CD4-positive, alpha-beta T cell treated with Interferon gamma for 1 hour (primary cell): ENCODE results near the gene NXNL1.
"Not testable (repeated sequence)": the region's sequence is repeated elsewhere in the genome, so short reads cannot be mapped to it uniquely, and the experiment has no call there.

Experiments
- DNase-seq: peaks from one replicate; pipeline ENCODE4 v3.0.0-alpha.2; 2020

The NXNL1 gene, protein sequence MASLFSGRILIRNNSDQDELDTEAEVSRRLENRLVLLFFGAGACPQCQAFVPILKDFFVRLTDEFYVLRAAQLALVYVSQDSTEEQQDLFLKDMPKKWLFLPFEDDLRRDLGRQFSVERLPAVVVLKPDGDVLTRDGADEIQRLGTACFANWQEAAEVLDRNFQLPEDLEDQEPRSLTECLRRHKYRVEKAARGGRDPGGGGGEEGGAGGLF

DNA sequence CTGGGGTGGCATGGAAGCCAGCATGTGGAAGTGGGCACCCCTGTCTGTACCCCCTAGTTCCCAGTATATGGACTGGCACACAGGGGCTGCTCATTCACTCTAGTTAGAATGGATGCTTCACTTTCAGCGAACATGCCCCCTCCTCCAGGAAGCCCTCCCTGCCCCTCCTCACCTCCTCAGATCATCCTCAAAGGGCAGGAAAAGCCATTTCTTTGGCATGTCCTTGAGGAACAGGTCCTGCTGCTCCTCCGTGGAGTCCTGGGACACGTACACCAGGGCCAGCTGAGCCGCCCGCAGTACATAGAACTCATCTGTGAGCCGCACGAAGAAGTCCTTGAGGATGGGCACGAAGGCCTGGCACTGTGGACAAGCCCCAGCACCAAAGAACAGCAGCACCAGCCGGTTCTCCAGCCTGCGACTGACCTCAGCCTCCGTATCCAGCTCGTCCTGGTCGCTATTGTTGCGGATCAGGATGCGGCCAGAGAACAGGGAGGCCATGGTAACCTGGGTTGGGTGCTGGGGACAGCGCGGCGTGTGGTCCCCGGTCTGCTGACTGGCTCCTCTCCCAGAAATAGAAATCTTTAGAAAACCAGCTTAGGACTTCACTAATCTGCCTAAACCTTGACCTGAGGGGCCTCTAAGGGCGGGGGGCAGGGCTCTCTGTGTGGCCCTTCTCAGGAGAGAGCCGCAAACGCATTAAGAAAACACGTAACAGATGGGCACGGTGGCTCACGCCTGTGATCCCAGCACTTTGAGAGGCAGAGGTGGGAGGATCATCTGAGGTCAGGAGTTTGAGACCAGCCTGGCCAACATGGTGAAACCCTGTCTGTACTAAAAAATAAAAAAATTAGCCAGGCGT, at the start of gene NXNL1:
NXNL1 (minus strand) TSS at position 555 of the 859 bp plus-strand sequence; CDS start at position 498, 57 bp downstream.
- DNase-seq: no peak

DNA sequence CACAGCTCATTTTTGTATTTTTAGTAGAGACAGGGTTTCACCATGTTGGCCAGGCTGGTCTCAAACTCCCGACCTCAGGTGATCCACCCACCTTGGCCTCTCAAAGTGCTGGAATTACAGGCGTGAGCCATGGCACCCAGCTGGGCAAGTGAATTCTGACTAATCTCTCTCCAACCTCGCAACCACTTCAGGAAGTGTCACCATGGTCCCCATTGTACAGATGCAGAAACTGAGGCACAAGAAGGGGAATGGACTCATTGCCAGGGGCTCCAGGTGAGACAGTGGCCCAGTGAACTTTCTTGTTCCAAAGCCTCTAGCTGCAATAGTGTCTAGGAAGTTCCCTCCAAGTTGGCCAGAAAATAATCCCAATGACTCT, 47.8 kb upstream of the NXNL1 start:
- DNase-seq: not testable (repeated sequence)

DNA sequence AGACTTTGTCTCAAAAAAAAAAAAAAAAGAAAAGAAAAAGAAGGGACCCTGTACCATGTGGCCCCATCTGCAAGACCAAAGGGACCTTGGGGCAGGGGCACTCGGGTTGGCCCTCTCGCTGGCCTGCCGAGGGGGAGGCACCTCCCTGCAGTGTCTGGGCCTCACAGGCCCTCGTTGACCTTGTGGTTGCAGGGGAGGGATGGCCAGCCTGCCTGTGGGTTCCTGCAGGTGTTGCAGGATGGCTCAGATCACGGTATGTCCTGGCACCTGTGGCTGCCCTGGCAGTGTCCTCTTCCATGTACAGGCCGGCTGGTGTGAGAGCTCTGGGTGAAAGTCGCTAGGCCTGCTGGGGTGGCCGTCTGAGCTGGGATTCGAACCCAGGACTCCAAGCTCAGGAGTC, 46.0 kb upstream of the NXNL1 start:
- DNase-seq: no peak

DNA sequence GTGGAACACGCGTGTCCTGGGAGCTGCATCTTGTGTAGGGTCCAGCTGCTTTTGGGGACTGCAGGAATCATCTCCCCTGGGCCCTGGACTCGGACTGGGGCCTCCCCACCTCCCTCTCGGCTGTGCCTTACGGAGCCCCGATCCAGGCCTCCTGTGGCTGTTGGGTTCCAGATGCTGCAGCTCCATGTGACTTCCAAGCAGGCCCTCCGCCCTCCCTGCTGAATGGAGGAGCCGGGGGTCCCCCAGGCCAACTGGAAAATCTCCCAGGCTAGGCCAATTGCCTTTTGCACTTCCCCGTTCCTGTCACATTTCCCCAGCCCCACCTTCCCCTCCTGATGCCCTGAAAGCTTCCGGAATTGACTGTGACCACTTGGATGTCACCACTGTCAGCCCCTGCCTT, 44.5 kb upstream of the NXNL1 start:
- no peak for DNase-seq

DNA sequence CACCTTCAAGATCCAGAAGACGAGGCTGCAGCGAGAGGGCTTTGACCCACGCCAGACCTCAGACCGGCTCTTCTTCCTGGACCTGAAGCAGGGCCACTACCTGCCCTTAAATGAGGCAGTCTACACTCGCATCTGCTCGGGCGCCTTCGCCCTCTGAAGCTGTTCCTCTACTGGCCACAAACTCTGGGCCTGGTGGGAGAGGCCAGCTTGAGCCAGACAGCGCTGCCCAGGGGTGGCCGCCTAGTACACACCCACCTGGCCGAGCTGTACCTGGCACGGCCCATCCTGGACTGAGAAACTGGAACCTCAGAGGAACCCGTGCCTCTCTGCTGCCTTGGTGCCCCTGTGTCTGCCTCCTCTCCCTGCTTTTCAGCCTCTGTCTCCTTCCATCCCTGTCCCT, 43.7 kb upstream of the NXNL1 start:
- DNase-seq: no peak

DNA sequence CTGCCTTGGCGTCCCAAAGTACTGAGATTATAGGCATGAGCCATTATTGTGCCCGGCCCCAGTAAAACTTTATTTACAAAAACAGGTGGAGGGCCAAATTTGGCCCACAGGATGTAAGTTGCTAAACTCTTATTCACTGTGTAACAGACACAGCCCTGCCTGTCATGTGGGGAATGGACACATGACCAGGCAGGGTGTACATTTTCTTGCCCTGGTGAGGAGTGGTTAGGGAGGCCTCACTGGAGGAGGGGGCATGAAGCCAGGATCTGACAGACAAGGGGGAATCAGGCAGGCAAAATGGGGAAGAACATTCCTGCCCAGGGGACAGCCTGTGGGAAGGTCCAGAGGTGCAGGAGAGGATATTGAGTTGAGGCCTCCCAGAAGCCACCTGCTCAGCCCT, 43.3 kb upstream of the NXNL1 start:
- no peak for DNase-seq

DNA sequence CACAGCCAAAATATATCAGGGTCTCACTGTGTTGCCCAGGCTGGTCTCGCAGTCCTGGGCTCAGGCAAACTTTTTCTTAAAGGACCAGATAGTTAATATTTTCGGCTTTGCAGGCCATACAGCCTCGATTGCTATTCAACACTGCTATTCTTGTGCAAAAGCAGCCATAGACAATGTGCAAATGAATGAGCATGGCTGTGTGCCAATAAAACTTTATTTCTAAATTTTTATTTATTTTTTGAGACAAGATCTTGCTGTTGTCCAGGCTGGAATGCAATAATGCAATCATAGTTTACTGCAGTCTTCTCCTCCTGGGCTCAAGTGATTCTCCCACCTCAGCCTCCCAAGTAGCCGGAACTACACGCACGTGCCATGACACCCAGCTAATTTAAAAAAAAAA, 42.5 kb upstream of the NXNL1 start:
- DNase-seq: no peak

DNA sequence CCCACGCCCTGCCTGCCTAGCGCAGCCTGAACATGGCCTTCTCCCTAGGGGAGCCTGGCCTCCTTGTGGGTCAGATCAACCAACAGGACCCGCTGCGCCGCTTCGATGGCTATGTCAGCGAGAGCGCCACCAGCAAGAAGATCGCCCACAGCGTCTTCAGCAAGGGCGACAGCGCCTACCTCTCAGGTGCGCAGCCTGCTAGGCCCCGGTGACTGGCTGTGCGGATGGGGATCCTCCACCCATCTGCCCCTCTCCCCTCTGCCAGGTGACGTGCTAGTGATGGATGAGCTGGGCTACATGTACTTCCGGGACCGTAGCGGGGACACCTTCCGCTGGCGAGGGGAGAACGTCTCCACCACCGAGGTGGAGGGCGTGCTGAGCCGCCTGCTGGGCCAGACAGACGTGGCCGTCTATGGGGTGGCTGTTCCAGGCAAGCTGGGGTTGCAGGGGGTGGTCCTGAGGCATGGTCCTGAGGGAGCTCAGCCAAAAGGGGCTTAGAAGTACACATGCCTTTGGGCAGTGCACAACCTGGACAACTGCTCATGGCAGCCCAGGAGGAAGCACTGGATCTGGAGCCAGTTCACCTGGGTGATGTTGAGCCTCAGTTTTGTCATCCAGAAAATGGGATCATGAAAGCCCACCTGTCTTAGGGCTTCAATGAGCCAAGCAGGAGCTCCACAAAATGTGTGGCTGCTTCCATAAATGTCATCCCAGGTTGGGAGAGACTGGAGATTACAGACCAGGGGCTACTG, 39.9 kb upstream of the NXNL1 start:
- DNase-seq: no peak

DNA sequence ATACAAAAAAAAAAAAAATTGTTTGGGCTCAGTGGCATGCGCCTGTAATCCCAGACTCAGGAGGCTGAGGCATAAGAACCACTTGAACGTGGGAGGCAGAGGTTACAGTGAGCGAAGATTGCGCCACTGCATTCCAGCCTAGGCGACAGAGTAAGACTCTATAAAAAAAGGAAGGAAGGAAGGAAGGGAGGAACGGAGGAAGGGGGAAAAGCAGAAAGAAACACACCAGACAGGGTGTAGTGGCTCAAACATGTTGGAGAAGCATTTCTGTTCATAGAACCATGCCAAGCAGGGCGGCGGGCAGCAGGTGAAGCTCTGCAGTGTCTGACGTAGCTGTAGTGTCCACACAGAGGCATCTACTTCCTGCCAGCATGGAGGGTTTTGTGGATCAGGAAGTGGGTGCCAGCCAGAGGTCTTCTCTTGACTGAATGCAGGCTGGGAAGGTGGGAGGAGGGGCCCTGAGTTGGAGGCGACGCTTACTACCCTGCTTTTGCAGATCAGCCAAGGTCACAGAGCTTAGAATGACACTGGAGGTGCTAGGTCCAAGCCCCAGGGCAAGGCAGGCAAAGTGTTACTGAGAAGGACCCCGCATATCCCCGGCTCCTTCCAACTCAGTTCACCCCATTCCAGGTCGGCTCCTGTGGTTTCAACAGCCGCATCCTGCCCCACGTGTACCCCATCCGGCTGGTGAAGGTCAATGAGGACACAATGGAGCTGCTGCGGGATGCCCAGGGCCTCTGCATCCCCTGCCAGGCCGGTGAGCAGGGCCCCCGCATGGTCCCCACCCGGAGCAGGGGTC, 39.1 kb upstream of the NXNL1 start:
- no peak for DNase-seq

DNA sequence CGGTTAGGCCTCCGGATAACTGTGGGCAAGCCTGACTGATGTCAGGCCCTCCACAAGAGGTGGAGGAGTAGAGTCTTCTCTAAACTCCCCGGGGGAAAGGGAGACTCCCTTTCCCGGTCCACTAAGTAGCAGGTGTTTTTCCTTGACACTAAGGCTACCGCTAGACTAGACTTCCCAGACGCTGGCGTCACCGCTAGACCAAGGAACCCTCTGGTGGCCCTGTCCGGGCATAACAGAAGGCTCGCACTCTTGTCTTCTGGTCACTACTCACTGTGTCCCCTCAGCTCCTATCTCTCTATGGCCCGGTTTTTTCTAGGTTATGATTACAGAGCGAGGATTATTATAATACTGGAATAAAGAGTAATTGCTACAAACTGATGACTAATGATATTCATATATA, 38.3 kb upstream of the NXNL1 start:
- DNase-seq: not testable (repeated sequence)

DNA sequence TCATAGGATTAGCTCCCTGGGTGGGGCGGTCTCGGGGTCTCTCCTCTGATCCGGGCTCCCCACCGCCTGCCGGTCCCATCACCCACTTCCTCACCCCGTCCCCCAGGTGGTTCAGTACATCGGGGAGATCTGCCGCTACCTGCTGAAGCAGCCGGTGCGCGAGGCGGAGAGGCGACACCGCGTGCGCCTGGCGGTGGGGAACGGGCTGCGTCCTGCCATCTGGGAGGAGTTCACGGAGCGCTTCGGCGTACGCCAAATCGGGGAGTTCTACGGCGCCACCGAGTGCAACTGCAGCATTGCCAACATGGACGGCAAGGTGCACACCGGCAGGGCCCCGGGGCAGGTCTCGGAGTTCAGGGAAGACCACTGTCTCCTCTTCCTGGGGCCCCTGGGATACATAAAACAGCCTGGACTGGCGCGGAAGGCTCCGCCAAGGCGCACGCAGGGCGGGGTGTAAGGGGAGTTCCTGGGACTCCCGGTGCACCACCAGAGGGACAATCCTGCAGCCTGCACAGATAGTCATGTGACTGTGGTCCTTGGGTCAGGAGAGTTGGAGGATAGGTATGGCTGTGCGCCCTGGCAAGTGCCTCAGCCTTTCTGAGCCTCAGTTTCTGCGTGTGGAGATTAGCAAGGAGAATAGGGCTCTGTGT, 36.5 kb upstream of the NXNL1 start:
- no peak for DNase-seq

DNA sequence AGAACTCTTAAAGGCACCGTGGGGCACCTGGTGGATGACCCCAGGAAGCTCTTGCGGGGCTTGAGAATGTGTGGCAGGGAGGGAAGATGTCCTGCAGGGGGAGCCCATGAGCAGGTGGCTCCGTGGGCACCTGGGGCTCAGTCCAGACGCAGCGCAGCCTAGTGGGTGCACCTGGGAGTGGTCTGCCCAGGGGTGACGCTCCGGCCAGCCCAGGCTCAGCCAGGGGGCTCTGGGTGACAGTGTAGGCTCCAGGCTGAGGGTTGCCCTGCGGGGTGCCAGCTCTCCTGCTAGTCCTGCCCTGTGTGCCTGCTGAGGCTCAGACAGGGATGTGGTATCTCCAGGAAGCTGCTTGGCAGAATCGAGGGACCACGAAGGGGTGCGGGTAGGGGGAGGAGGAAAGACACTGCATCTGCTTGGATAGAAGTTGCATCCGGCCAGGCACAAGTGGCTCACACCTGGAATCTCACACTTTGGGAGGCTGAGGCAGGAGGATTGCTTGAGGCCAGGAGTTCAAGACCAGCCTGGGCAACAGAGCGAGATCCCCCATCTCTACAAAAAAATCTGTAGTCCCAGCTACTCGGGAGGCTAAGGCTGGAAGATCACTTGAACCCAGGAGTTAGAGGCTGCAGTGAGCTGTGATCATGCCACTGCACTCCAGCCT, 35.7 kb upstream of the NXNL1 start:
- peak; percentile 79 for DNase-seq

DNA sequence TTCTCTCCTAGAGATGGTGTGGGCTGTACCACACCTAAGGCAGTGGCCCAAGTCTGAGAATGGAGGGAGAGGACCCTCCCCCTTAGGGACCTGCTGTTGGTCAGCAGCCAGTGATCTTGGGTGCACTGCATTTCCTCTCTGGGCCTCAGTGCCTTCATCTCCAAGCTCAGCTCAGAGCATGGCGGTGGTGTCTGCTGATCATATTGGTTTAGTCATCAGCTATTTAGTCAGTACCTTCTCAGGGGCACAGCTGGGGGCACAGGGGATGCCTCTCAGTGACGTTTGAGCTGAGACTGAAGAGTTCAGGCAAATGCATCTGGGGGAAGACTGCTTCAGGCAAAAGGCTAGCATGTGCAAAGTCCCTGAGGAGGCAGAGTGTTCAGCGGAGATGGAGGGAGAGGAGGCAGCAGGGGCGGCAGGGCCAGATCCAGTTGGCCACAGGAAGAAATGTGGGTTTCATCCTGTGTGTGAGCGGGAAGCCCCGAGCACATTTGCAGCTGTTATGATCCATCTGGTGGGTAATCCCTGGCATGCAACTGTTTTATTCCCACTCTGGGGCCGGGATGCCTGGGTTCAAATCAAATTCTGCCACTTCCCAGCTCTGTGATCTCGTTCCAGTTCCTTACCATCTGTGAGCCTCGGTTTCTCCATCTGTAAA, 35.0 kb upstream of the NXNL1 start:
- no peak for DNase-seq

DNA sequence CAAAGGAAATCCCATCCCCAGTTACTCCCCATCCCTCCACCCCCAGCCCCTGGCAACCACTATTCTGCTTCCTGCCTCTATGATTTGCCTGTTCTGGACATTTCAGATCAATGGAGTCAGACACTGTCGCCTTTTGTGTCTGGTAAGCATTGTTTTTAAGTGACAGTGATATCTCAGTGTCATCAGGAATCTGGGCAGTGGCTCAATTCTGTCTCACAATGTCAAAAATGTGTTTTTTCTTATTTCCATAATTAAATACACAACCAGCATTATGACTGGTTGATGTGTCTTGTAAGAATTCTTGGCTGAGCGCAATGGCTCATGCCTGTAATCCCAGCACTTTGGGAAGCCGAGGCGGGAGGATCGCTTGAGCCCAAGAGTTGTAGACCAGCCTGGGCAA, 30.6 kb upstream of the NXNL1 start:
- no peak for DNase-seq

DNA sequence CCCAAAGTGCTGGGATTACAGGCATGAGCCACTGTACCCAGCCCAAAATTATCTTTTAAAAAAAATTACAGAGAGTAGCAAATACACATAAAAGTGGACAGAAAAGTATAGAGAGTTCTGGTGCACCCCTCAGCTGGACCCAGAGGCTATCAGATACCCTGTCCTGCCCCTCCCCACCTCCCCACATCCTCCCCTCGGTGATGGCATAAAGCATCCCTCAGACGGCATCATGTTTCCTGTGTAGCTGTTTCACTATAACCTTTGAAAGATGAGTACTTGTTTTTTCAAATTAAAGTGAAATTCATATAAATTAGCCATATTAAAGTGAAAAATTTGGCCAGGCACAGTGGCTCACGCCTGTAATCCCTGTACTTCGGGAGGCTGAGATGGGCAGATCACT, 29.7 kb upstream of the NXNL1 start:
- DNase-seq: peak; percentile 48

DNA sequence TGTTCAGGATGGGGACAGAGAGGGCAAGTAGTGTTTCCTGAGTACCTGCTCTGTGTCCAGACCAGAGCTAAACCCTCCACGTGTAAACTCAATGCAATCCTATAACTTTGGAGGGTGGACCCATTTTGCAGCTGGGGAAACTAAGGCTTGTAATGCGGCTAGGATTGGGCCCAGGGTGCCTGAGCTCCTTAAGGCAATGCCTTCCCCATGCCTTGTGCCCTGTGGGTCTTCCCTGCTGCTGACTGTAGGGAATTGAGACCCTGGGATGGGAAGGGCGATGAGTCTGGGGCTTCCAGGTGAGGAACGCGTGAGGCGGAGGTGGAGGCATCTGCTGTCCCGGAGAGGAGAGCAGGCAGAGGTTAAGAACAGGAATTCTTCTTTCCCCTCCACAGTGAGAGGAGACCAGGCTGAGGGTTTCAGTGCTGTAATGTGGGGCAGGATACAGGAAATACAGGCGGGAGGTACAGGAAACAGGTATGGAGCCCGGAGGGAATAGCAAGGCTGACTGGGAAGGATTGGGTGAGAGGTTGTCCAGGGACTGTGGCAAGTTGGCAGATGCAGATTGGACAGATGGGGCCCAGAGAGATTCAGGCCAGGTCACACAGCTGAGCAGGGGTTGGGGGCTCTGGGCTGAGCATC, 28.8 kb upstream of the NXNL1 start:
- DNase-seq: no peak

DNA sequence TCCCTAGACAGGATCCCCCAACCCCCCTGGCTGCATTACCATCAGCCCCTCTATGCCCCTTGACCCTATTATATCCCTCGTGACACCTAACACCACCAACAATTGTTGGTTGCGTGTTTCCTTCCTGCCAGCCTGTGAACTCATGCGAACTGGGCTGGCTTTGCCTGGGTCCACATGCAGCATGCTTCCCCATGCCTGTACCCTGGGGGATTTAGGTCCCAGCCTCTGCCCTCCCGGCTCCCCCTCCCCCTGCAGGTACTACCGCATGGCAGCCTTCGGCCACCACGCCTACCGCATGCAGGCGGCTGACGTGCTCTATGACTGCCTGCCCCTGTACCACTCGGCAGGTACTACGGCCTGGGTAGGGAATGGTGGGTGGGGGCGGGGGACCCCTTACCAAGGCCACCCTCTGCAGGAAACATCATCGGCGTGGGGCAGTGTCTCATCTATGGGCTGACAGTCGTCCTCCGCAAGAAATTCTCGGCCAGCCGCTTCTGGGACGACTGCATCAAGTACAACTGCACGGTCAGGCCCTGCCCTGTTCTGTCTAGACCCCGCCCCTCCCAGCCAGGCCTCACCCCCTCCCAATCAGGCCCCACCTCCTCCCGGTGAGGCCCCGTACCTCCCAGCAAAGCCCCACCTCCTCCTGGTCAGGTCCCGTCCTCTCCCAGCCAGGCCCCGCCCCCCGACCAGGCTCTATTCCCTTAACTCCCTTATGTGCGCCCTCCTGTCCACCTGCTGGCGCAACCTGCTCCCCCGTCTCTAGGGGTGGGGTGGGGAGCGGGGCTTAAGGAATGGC, 28.1 kb upstream of the NXNL1 start:
- DNase-seq: peak; percentile 83

DNA sequence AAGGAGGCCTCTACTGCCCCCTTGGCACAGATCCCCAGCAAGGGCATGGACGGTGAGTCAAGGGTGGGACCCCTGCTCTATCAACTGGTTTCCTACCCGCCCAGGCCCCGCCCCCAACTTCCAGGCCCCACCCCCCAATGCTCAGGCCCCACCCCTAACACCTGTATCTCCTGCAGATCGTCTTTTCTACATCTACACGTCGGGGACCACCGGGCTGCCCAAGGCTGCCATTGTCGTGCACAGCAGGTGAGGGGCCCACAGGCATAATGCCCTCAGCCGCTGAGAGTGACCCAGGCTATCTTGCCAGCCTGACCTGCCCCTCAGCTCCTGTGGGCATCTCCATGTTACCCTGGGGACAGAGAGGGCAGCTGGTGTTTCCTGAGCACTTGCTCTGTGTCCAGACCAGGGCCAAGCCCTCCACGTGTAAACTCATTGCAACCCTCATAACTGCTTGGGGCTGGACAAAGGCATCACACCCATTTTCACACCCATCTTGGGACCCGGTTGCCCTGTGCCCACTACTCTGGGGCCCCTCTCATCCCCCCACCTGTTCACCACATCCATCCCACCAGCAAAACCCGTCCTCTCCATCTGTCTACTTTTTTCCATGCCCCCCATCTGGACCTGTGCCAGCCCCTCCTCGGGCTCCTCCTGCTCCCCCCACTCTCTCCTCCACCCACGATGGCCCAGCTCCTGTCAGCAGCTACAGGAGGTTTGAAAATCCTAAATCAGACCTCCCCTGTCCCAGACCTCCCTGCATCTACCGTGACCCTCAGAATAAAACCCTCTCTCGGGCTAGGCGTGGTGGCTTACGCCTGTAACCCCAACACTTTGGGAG, 26.8 kb upstream of the NXNL1 start:
- no peak for DNase-seq
